Gastrocnemius medialis (tissue), 4 donors: ENCODE results near the gene QSOX2.

Experiments
- POLR2A ChIP-seq, 2 donors: fragments of 450-650 bp; IDR thresholded peaks; one replicate each; pipeline ENCODE4 v1.6.1; 2017; ENCODE audit warnings: antibody characterized with exemption in 2 of 2, mild to moderate bottlenecking in 2 of 2, moderate library complexity in 2 of 2
- TF ChIP-seq, protein P1 (sequence below), 5 experiments: fragments of 450-650 bp in 3 of 5; fragments of 200-600 bp in 2 of 5; sonication (generic) in 2 of 5; IDR thresholded peaks in 4 of 5; conservative IDR thresholded peaks in 1 of 5; 1 replicate in 4 of 5; 2 replicates in 1 of 5; pipeline ENCODE4 v1.5.1; 2016 to 2019; ENCODE audit warnings: antibody characterized with exemption in 5 of 5, mild to moderate bottlenecking in 3 of 5, moderate library complexity in 3 of 5

DNA sequence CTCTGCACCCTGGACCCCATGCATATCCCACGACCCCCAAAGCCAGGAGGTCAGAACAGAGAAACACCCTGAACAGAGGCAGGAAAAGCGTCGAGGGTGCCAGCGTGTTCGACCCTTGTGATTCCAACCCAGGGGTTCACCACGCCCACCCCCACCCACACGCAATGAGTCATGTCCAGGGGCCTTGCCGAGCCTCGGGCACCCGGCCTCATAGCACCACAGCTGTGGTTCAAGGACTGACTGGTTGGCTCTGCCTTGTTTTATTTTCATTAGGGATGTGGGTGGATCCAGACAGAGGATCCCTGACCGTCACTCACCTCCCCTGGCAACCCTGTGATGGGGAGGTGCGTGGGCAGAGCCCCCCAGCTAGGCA lies 9.5 kb upstream of the QSOX2 start:
- no peak for TF ChIP-seq POLR2A (IDR thresholded peaks at IDR 0.05)
- TF ChIP-seq, protein P1, sequence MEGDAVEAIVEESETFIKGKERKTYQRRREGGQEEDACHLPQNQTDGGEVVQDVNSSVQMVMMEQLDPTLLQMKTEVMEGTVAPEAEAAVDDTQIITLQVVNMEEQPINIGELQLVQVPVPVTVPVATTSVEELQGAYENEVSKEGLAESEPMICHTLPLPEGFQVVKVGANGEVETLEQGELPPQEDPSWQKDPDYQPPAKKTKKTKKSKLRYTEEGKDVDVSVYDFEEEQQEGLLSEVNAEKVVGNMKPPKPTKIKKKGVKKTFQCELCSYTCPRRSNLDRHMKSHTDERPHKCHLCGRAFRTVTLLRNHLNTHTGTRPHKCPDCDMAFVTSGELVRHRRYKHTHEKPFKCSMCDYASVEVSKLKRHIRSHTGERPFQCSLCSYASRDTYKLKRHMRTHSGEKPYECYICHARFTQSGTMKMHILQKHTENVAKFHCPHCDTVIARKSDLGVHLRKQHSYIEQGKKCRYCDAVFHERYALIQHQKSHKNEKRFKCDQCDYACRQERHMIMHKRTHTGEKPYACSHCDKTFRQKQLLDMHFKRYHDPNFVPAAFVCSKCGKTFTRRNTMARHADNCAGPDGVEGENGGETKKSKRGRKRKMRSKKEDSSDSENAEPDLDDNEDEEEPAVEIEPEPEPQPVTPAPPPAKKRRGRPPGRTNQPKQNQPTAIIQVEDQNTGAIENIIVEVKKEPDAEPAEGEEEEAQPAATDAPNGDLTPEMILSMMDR (IDR thresholded peaks at IDR 0.05 in 4 of 5, conservative IDR thresholded peaks at IDR 0.05 in 1 of 5), result no peak
